HepG2 (cell line): ENCODE results near the gene IDNK. TPM values are rescaled to one million over a fixed set of nuclear protein-coding genes. Genes with fewer than 3 reads are reported as not detected.

Experiments
- ATAC-seq: fragments of 200-7000 bp; cut with Tn5 transposase; 3 replicates; pipeline ENCODE4 v1.9.1; 2020; ENCODE audit warnings: mild to moderate bottlenecking, moderate library complexity
- BruUV-seq: library from RNA; stranded (reverse); fragments of 400-500 nt; replicated peaks from 2 replicates; lab custom pipeline; 2021; lab: Mats Ljungman, UMichigan
- CTCF ChIA-PET: fragments of 300-600 bp; formaldehyde crosslinking; extraction: SDS; loops from one replicate; lab custom pipeline; 2021; ENCODE audit warnings: low total read pairs, inconsistent platforms, low intra/inter-chr PET ratio; lab: Yijun Ruan, JAX
- POLR2A ChIA-PET: fragments of 350-600 bp; sonication (Branson Sonifier 250); formaldehyde crosslinking; loops from one replicate; lab custom pipeline; 2020; ENCODE audit warnings: antibody characterized with exemption, inconsistent platforms; lab: Yijun Ruan, JAX
- DNase-seq: peaks from one replicate; pipeline ENCODE4 v3.0.0-alpha.2; 2015; ENCODE audit warnings: low spot score
- FAIRE-seq: peaks from 3 replicates; lab custom pipeline; 2011; peaks lifted over from hg19 to GRCh38; lab: Jason Lieb, UNC
- H2AFZ ChIP-seq: one replicate; pipeline ENCODE4 v1.6.1; 2011; ENCODE audit warnings: low read length, inconsistent platforms
- H3K27ac ChIP-seq: fragments of 300-600 bp; 3 replicates; pipeline ENCODE4 v1.8.0; 2011; ENCODE audit warnings: mixed run types, mild to moderate bottlenecking, mixed read lengths, low read length, inconsistent platforms; ENCODE audit not compliant: insufficient read depth; ENCODE audit errors: extremely low read length
- H3K27me3 ChIP-seq, 2 experiments: fragments of 200-600 bp in 1 of 2; 2 replicates in 1 of 2; 3 replicates in 1 of 2; pipeline versions ENCODE4 v1.6.0 to v1.8.0; 2011; ENCODE audit warnings: low read length in 2 of 2, mild to moderate bottlenecking in 2 of 2, moderate library complexity in 2 of 2, inconsistent platforms in 1 of 2; ENCODE audit not compliant: insufficient read depth in 2 of 2, control insufficient read depth in 1 of 2
- H3K36me3 ChIP-seq, 2 experiments: fragments of 200-600 bp in 1 of 2; replicated peaks in 1 of 2; 2 replicates in 1 of 2; 3 replicates in 1 of 2; pipeline versions ENCODE4 v1.5.1 to v1.8.0; 2011; ENCODE audit warnings: low read length in 2 of 2, inconsistent platforms in 1 of 2; ENCODE audit not compliant: insufficient read depth in 2 of 2, control insufficient read depth in 1 of 2
- H3K4me1 ChIP-seq: 2 replicates; pipeline ENCODE4 v1.5.1; 2012; ENCODE audit warnings: low read length, inconsistent platforms; ENCODE audit not compliant: insufficient read depth
- H3K4me2 ChIP-seq: 2 replicates; pipeline ENCODE4 v1.6.0; 2011; ENCODE audit warnings: low read depth, low read length, inconsistent platforms
- H3K4me3 ChIP-seq, 3 experiments: fragments of 200-600 bp in 1 of 3; sonication (generic), shearing (Covaris generic) in 1 of 3; replicated peaks in 1 of 3; 2 replicates each; pipeline ENCODE4 v1.5.1; 2011 to 2016; ENCODE audit warnings: low read length in 3 of 3, inconsistent platforms in 2 of 3, low read depth in 2 of 3, mild to moderate bottlenecking in 2 of 3, control low read depth in 1 of 3, mixed read lengths in 1 of 3; ENCODE audit not compliant: insufficient read depth in 1 of 3
- H3K79me2 ChIP-seq: one replicate; pipeline ENCODE4 v1.6.1; 2011; ENCODE audit warnings: low read length, inconsistent platforms; ENCODE audit not compliant: insufficient read depth
- H3K9ac ChIP-seq: 2 replicates; pipeline ENCODE4 v1.6.0; 2011; ENCODE audit warnings: mild to moderate bottlenecking, low read depth, low read length, inconsistent platforms; ENCODE audit not compliant: insufficient read depth
- H3K9me3 ChIP-seq: 2 replicates; pipeline ENCODE4 v1.5.1; 2012; ENCODE audit warnings: mild to moderate bottlenecking, low read length
- H4K20me1 ChIP-seq: 2 replicates; pipeline ENCODE4 v1.6.0; 2011; ENCODE audit warnings: inconsistent platforms, mild to moderate bottlenecking, low read length, moderate library complexity; ENCODE audit not compliant: insufficient read depth
- FOXJ3 ChIP-seq: sonication (generic); formaldehyde crosslinking; IDR thresholded peaks from 2 replicates; pipeline ENCODE4 v1.4.0; 2020; ENCODE audit warnings: missing genetic modification reagents, mild to moderate bottlenecking, borderline replicate concordance
- GATA4 ChIP-seq: sonication (generic); IDR thresholded peaks from 2 replicates; pipeline ENCODE4 v1.6.1; 2016; ENCODE audit warnings: antibody characterized with exemption, low read depth, borderline replicate concordance
- JUND ChIP-seq: sonication (generic); formaldehyde crosslinking; IDR thresholded peaks from 2 replicates; pipeline ENCODE4 v1.8.0; 2022; ENCODE audit warnings: mild to moderate bottlenecking, missing genetic modification reagents
- KLF13 ChIP-seq: sonication (generic); formaldehyde crosslinking; IDR thresholded peaks from 2 replicates; pipeline ENCODE4 v1.4.0; 2020; ENCODE audit warnings: mild to moderate bottlenecking, missing genetic modification reagents
- ONECUT2 ChIP-seq: sonication (generic); formaldehyde crosslinking; IDR thresholded peaks from 2 replicates; pipeline ENCODE4 v1.4.0; 2020; ENCODE audit warnings: missing genetic modification reagents
- THAP11 ChIP-seq: IDR thresholded peaks from 2 replicates; pipeline ENCODE4 v1.6.1; 2016; ENCODE audit warnings: missing biosample characterization, missing genetic modification reagents
- USF2 ChIP-seq, 2 experiments: sonication (generic) in 1 of 2; formaldehyde crosslinking in 1 of 2; IDR thresholded peaks; 2 replicates each; pipeline versions ENCODE4 v1.5.1 to v1.6.1; 2011 to 2020; ENCODE audit warnings: borderline replicate concordance in 1 of 2, low read depth in 1 of 2, low read length in 1 of 2, mild to moderate bottlenecking in 1 of 2, missing genetic modification reagents in 1 of 2, moderate library complexity in 1 of 2
- ZBTB8A ChIP-seq: sonication (generic); formaldehyde crosslinking; IDR thresholded peaks from 2 replicates; pipeline ENCODE4 v1.4.0; 2020; ENCODE audit warnings: mild to moderate bottlenecking, low read depth, missing genetic modification reagents, borderline replicate concordance
- ZNF326 ChIP-seq: sonication (generic); formaldehyde crosslinking; IDR thresholded peaks from 2 replicates; pipeline ENCODE4 v1.4.0; 2020; ENCODE audit warnings: missing genetic modification reagents, borderline replicate concordance
- ZNF367 ChIP-seq: sonication (generic); formaldehyde crosslinking; IDR thresholded peaks from 2 replicates; pipeline ENCODE4 v1.4.0; 2020; ENCODE audit warnings: missing genetic modification reagents, borderline replicate concordance
- ZNF670 ChIP-seq: sonication (generic); formaldehyde crosslinking; IDR thresholded peaks from 2 replicates; pipeline ENCODE4 v1.8.0; 2022; ENCODE audit warnings: mild to moderate bottlenecking, missing genetic modification reagents, borderline replicate concordance
- ZSCAN12 ChIP-seq: sonication (generic); formaldehyde crosslinking; IDR thresholded peaks from 2 replicates; pipeline ENCODE4 v1.9.0; 2021; ENCODE audit warnings: mild to moderate bottlenecking, missing genetic modification reagents
- ZSCAN22 ChIP-seq: sonication (generic); formaldehyde crosslinking; IDR thresholded peaks from 2 replicates; pipeline ENCODE4 v1.4.0; 2020; ENCODE audit warnings: mild to moderate bottlenecking, missing genetic modification reagents
- ZSCAN30 ChIP-seq: sonication (generic); formaldehyde crosslinking; IDR thresholded peaks from 2 replicates; pipeline ENCODE4 v1.5.0; 2020; ENCODE audit warnings: mild to moderate bottlenecking, missing genetic modification reagents
- WGBS: methylation state at CpG from one replicate; pipeline ENCODE4 v1.1.6; 2017; ENCODE audit warnings: low lambda C conversion rate; 5-methylcytosine and 5-hydroxymethylcytosine counted together
- in situ Hi-C: cut with HindIII; loops from 2 replicates; pipeline ENCODE4 v1.10.0; 2017; ENCODE audit warnings: low pct_unique_long_range_greater_than_20kb; ENCODE audit not compliant: extremely low pct_ligation_motif_present
- intact Hi-C: fragments of 100-400 bp; cut with micrococcal nuclease; formaldehyde crosslinking; loops from one replicate; pipeline ENCODE4 v1.10.0; 2022; ENCODE audit not compliant: unreplicated experiment
- polyA plus RNA-seq, 8 experiments: library from polyadenylated mRNA; depleted of rRNA in 3 of 8; stranded (reverse) in 7 of 8; unstranded in 1 of 8; fragments of >200 nt; fragmentation: Illumina TruSeq in 4 of 8; extraction: Trizol in 4 of 8; gene quantifications; 2 replicates each; pipeline versions ENCODE4 v1.2.1 to v1.2.3, GENCODE V29; 2011 to 2016; ENCODE audit warnings: low read depth in 4 of 8, missing spikeins in 1 of 8, mixed read lengths in 1 of 8; ENCODE audit not compliant: insufficient read depth in 1 of 8
- total RNA-seq, 5 experiments: library from RNA; depleted of rRNA; stranded (reverse); fragments of >200 nt; fragmentation: Illumina TruSeq; extraction: Trizol; gene quantifications; 2 replicates each; pipeline ENCODE4 v1.2.3, GENCODE V29; 2016; ENCODE audit warnings: low read depth in 1 of 5
- TF ChIP-seq, protein P1 (sequence below): sonication (generic); formaldehyde crosslinking; IDR thresholded peaks from 2 replicates; pipeline ENCODE4 v1.4.0; 2020; ENCODE audit warnings: missing genetic modification reagents; ENCODE audit errors: not compliant biosample characterization
- TF ChIP-seq, protein P2 (sequence below): sonication (generic); formaldehyde crosslinking; conservative IDR thresholded peaks from 2 replicates; pipeline ENCODE4 v1.4.0; 2020; ENCODE audit warnings: missing genetic modification reagents

Gene IDNK
- total and polyA plus RNA-seq, 2 of the 13 experiments (the other 11 are each of a cell fraction or from before 2014, with no cell fraction given): 3.1 to 4.8 TPM

- in situ Hi-C loops: no loop called here
- H3K4me2 ChIP-seq: no peak overlapping the region
- ATAC-seq (no peak), FAIRE-seq (no peak), DNase-seq (no peak)
- no peaks in the 10 kb centered on the region for H3K9me3 ChIP-seq
- ChIA-PET POLR2A (no interaction called here), CTCF (no interaction called here)
- no peak overlapping the region for H3K4me3 ChIP-seq
- intact Hi-C loops: no loop called here
- H2AFZ ChIP-seq: no peak overlapping the region
- no TSS peak for BruUV-seq
- peaks cover 14 to 60% of the 10 kb centered on the region in 2 experiments for H3K36me3 ChIP-seq
- TF ChIP-seq, protein P1, sequence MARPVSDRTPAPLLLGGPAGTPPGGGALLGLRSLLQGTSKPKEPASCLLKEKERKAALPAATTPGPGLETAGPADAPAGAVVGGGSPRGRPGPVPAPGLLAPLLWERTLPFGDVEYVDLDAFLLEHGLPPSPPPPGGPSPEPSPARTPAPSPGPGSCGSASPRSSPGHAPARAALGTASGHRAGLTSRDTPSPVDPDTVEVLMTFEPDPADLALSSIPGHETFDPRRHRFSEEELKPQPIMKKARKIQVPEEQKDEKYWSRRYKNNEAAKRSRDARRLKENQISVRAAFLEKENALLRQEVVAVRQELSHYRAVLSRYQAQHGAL (CRISPR knock-in tag): no peak
- no peak for TF ChIP-seq ZSCAN22 (CRISPR knock-in tag)
- TF ChIP-seq ZNF326 (CRISPR knock-in tag): no peak
- TF ChIP-seq ZSCAN12: no peak
- no peak for TF ChIP-seq ZNF670
- no peak for TF ChIP-seq ZSCAN30 (CRISPR knock-in tag)
- no peak for TF ChIP-seq KLF13 (CRISPR knock-in tag)
- H4K20me1 ChIP-seq: peaks cover 3% of the 10 kb centered on the region; the same call in 1 of the 2 replicates
- H3K79me2 ChIP-seq: peaks cover 67% of the 10 kb centered on the region
- no peaks in the 10 kb centered on the region for H3K27me3 ChIP-seq
- H3K27ac ChIP-seq: no peak overlapping the region
- 88% methylated on average over 1 of the region's 1 CpG for WGBS
- H3K9ac ChIP-seq: no peak overlapping the region
- peaks cover 8% of the 10 kb centered on the region; the same call in 1 of the 2 replicates for H3K4me1 ChIP-seq
Observed at GRCh38 chr9:83680233-83680632, 57.3 kb downstream of the IDNK start.

GRCh38 chr9:83681490-83681889 lies 58.5 kb downstream of the IDNK start:
- Histone ChIP-seq H3K79me2 (peaks cover 73% of the 10 kb centered on the region), H3K4me1 (no peaks in the 10 kb centered on the region), H3K4me3 (no peak overlapping the region), H3K9ac (no peak overlapping the region), H3K9me3 (no peaks in the 10 kb centered on the region), H3K27me3 (no peaks in the 10 kb centered on the region), H3K36me3 (peaks cover 13 to 52% of the 10 kb centered on the region in 2 experiments), H2AFZ (no peak overlapping the region), H3K27ac (no peak overlapping the region), H4K20me1 (peaks cover 12% of the 10 kb centered on the region), H3K4me2 (no peak overlapping the region)
- intact Hi-C loops (no loop called here), in situ Hi-C loops (no loop called here)
- WGBS: 97% methylated on average over 2 of the region's 2 CpGs
- DNase-seq: no peak
- FAIRE-seq: no peak
- ATAC-seq: no peak
- ChIA-PET POLR2A (no interaction called here), CTCF (no interaction called here)
- BruUV-seq: no TSS peak
- TF ChIP-seq ZNF367 (CRISPR knock-in tag) (no peak), USF2 (IDR thresholded peaks at IDR 0.05; ENCODE audit: low read depth, low read length) (no peak), USF2 (CRISPR knock-in tag; IDR thresholded peaks at IDR 0.05; ENCODE audit: borderline replicate concordance) (no peak), ZBTB8A (CRISPR knock-in tag) (no peak), GATA4 (no peak), JUND (no peak), ONECUT2 (CRISPR knock-in tag) (no peak), FOXJ3 (CRISPR knock-in tag) (no peak), THAP11 (CRISPR knock-in tag) (no peak)
- TF ChIP-seq, protein P2, sequence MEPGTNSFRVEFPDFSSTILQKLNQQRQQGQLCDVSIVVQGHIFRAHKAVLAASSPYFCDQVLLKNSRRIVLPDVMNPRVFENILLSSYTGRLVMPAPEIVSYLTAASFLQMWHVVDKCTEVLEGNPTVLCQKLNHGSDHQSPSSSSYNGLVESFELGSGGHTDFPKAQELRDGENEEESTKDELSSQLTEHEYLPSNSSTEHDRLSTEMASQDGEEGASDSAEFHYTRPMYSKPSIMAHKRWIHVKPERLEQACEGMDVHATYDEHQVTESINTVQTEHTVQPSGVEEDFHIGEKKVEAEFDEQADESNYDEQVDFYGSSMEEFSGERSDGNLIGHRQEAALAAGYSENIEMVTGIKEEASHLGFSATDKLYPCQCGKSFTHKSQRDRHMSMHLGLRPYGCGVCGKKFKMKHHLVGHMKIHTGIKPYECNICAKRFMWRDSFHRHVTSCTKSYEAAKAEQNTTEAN (CRISPR knock-in tag): no peak
